ENCODE results near the gene SBF2.

The SBF2 gene

GRCh38 chr11:9878936-9879335, 415.1 kb downstream of the SBF2 start:
- no peak for DNase-seq
- intact Hi-C loops (cut with DNase I), result no loop called here

- intact Hi-C loops (cut with DNase I), result no loop called here
- no peak for DNase-seq
Measured at GRCh38 chr11:9876331-9876730, 417.7 kb downstream of the SBF2 start.

GRCh38 chr11:9875862-9876261, 418.2 kb downstream of the SBF2 start:
- no peak for DNase-seq

GRCh38 chr11:9875399-9875798, 418.6 kb downstream of the SBF2 start:
- intact Hi-C loops (cut with DNase I), result no loop called here

More at GRCh38 chr11:9875862-9876261, 418.2 kb downstream of the SBF2 start:
- intact Hi-C loops (cut with DNase I), result no loop called here

GRCh38 chr11:9874466-9874865, 419.6 kb downstream of the SBF2 start:
- no peak for DNase-seq
- intact Hi-C loops (cut with DNase I), result no loop called here

More at GRCh38 chr11:9875399-9875798, 418.6 kb downstream of the SBF2 start:
- DNase-seq, result no peak

GRCh38 chr11:9868641-9869040, 425.4 kb downstream of the SBF2 start:
- DNase-seq, result no peak
- intact Hi-C loops (cut with DNase I), result loop anchor here (10.0 kb wide), 1 partner anchor 106 kb away; no protein-coding TSS in a partner anchor

GRCh38 chr11:9862981-9863380, 431.0 kb downstream of the SBF2 start:
- intact Hi-C loops (cut with DNase I), result loop anchor here (5.0 to 10.0 kb wide), 2 partner anchors 112 to 444 kb away; partner anchors contain the start of gene ADM

GRCh38 chr11:9861860-9862725, 431.9 kb downstream of the SBF2 start:
- DNase-seq, result peak in 7 of 10 donors; percentile 12 to 81 (median 30)
- intact Hi-C loops (cut with DNase I), result loop anchor here (5.0 to 10.0 kb wide), 2 partner anchors 113 to 445 kb away; partner anchors contain the start of gene ADM

More at GRCh38 chr11:9862981-9863380, 431.0 kb downstream of the SBF2 start:
- DNase-seq, result no peak

GRCh38 chr11:9859554-9860305, 434.3 kb downstream of the SBF2 start:
- DNase-seq, result no peak
- intact Hi-C loops (cut with DNase I), result loop anchor here (5.0 to 10.0 kb wide), 2 partner anchors 115 to 448 kb away; partner anchors contain the start of gene ADM

GRCh38 chr11:9858822-9859221, 435.2 kb downstream of the SBF2 start:
- no peak for DNase-seq
- intact Hi-C loops (cut with DNase I), result no loop called here

- intact Hi-C loops (cut with DNase I), result no loop called here
- no peak for DNase-seq
Measured at GRCh38 chr11:9858218-9858617, 435.8 kb downstream of the SBF2 start.

GRCh38 chr11:9855579-9856287, 438.3 kb downstream of the SBF2 start:
- DNase-seq, result no peak
- intact Hi-C loops (cut with DNase I), result no loop called here

GRCh38 chr11:9853929-9854552, 440.0 kb downstream of the SBF2 start:
- DNase-seq, result no peak
- intact Hi-C loops (cut with DNase I), result no loop called here

GRCh38 chr11:9852465-9852864, 441.6 kb downstream of the SBF2 start:
- DNase-seq, result no peak
- intact Hi-C loops (cut with DNase I), result no loop called here

- no peak for DNase-seq
- intact Hi-C loops (cut with DNase I), result no loop called here
Measured at GRCh38 chr11:9851366-9851765, 442.7 kb downstream of the SBF2 start.

GRCh38 chr11:9850224-9850895, 443.7 kb downstream of the SBF2 start:
- DNase-seq, result no peak
- intact Hi-C loops (cut with DNase I), result no loop called here

- no peak for DNase-seq
- intact Hi-C loops (cut with DNase I), result no loop called here
Measured at GRCh38 chr11:9849389-9849788, 444.6 kb downstream of the SBF2 start.

GRCh38 chr11:9847636-9848035, 446.4 kb downstream of the SBF2 start:
- intact Hi-C loops (cut with DNase I), result no loop called here
- DNase-seq, result no peak

- intact Hi-C loops (cut with DNase I), result no loop called here
- no peak for DNase-seq
Measured at GRCh38 chr11:9842923-9843322, 451.1 kb downstream of the SBF2 start.
